Measurements from ENCODE around the gene SUN1. TPM values are rescaled to one million over a fixed set of nuclear protein-coding genes. Genes with fewer than 3 reads are reported as not detected.
"Not testable (repeated sequence)": the region's sequence is repeated elsewhere in the genome, so short reads cannot be mapped to it uniquely, and the experiment has no call there.

SUN1 gene
- total and polyA plus RNA-seq, 2 donors (not counting 1 experiment from before 2014, with no cell fraction given): 198 to 254 TPM

DNA sequence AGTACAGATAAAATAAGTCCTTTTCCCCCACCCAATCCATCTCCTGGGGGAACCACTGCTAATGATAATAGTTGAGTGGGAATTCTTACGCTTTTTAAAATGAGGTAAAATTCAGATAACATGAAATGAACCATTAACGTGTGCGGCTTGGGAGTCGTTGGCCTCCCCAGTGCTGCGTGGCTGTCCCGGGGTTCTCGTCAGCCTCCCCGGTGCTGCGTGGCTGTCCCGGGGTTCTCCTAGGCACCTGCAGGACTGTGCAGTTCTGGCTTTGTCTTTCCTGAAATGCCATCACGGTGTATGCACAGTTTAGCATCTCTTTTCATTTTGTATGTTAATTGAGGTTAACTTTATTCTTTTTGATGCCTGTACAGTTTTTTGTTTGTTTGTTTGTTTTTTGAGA, 13.5 kb downstream of the SUN1 start:
- no peak for ATAC-seq (ENCODE audit: low read depth)
- no peak overlapping the region for H2AFZ ChIP-seq (ENCODE audit: insufficient read depth, low read depth, low read length, poor library complexity, severe bottlenecking)

DNA sequence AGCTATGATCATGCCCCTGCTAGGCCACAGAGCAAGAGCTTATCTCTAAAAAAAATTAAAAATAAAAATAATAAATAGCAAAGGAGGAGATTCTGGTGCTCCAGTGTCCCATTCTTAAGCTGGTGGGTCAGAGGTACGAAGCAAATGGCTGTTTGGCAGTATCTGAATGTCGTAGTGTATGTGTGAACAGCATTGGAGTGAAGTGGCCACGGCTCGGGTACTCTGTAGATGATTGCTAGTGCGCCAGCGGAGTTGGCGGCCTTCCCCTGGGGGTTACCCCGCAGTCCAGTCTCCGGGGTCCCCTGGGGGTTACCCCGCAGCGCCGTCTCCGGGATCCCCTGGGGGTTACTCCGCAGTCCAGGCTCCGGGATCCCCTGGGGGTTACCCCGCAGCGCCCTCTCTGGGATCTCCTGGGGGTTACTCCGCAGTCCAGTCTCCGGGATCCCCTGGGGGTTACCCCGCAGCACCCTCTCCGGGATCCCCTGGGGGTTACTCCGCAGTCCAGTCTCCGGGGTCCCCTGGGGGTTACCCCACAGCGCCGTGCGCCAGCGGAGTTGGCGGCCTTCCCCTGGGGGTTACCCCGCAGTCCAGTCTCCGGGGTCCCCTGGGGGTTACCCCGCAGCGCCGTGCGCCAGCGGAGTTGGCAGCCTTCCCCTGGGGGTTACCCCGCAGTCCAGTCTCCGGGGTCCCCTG, 14.8 kb downstream of the SUN1 start:
- H3K4me3 Mint-ChIP-seq; H3K27me3 Mint-ChIP-seq; H3K9ac ChIP-seq (ENCODE audit: low read length); POLR2A ChIA-PET; H3K4me3 ChIP-seq (ENCODE audit: control extremely low read depth in 1 of 5, extremely low read depth in 1 of 5, insufficient read depth in 1 of 5, low read depth in 2 of 5, low read length in 4 of 5); ATAC-seq (ENCODE audit: low read depth); H3K9me3 ChIP-seq (ENCODE audit: control extremely low read depth in 1 of 3, control insufficient read depth in 2 of 3, insufficient read depth in 1 of 3, low read length in 2 of 3); H2AFZ ChIP-seq (ENCODE audit: insufficient read depth, low read depth, low read length, poor library complexity, severe bottlenecking); H3K9me3 Mint-ChIP-seq (ENCODE audit: insufficient read depth); H4K20me1 ChIP-seq (ENCODE audit: control insufficient read depth, insufficient read depth, low read length, poor library complexity, severe bottlenecking); intact Hi-C loops (cut with micrococcal nuclease); H3K4me2 ChIP-seq (replicated peaks; ENCODE audit: low read depth, low read length, poor library complexity, severe bottlenecking); H3K27me3 ChIP-seq (replicated peaks in 1 of 4; ENCODE audit: control extremely low read depth in 1 of 4, control insufficient read depth in 3 of 4, insufficient read depth in 4 of 4, low read length in 3 of 4); H3K27ac Mint-ChIP-seq; H3K27ac ChIP-seq (ENCODE audit: low read length in 2 of 2); H3K4me1 ChIP-seq (ENCODE audit: control insufficient read depth in 2 of 2, insufficient read depth in 2 of 2, low read length in 2 of 2); DNase-seq; H3K4me1 Mint-ChIP-seq: not testable (repeated sequence)
- CTCF ChIA-PET: interaction anchor here (1.0 kb wide), 1 partner anchor 30 kb away, joined by 3 read pairs; no protein-coding TSS in a partner anchor
- peaks cover 3 to 62% of the 10 kb centered on the region in 2 experiments for H3K36me3 ChIP-seq (replicated peaks in 1 of 2; ENCODE audit: control extremely low read depth in 1 of 2, control insufficient read depth in 1 of 2, extremely low read depth in 1 of 2, insufficient read depth in 2 of 2, low read length in 1 of 2)
- 96% methylated on average over 9 of the region's 37 CpGs for WGBS (ENCODE audit: insufficient coverage)
- H3K79me2 ChIP-seq (ENCODE audit: control insufficient read depth, insufficient read depth, low read length): peaks cover 31% of the 10 kb centered on the region

More for the DNA sequence above, 13.5 kb downstream of the SUN1 start:
- H3K9ac ChIP-seq (ENCODE audit: low read length): no peak overlapping the region
- Mint-ChIP-seq H3K9me3 (ENCODE audit: insufficient read depth) (no peaks in the 10 kb centered on the region), H3K4me3 (no peak overlapping the region), H3K27me3 (no peaks in the 10 kb centered on the region), H3K4me1 (no peaks in the 10 kb centered on the region), H3K27ac (no peak overlapping the region)
- H3K4me1 ChIP-seq (ENCODE audit: control insufficient read depth in 2 of 2, insufficient read depth in 2 of 2, low read length in 2 of 2): no peaks in the 10 kb centered on the region
- peaks cover under 1% of the 10 kb centered on the region for H4K20me1 ChIP-seq (ENCODE audit: control insufficient read depth, insufficient read depth, low read length, poor library complexity, severe bottlenecking)
- no peak overlapping the region for H3K27ac ChIP-seq (ENCODE audit: low read length in 2 of 2)
- peaks cover 0 to 8% (median 0%) of the 10 kb centered on the region in 3 donors for H3K9me3 ChIP-seq (ENCODE audit: control extremely low read depth in 1 of 3, control insufficient read depth in 2 of 3, insufficient read depth in 1 of 3, low read length in 2 of 3)
- no peaks in the 10 kb centered on the region for H3K27me3 ChIP-seq (replicated peaks in 1 of 4; ENCODE audit: control extremely low read depth in 1 of 4, control insufficient read depth in 3 of 4, insufficient read depth in 4 of 4, low read length in 3 of 4)
- no peak for TF ChIP-seq EZH2 (IDR thresholded peaks at IDR 0.05; ENCODE audit: borderline replicate concordance, insufficient read depth, low read depth, low read length, poor library complexity, severe bottlenecking)
- TF ChIP-seq, protein P1, sequence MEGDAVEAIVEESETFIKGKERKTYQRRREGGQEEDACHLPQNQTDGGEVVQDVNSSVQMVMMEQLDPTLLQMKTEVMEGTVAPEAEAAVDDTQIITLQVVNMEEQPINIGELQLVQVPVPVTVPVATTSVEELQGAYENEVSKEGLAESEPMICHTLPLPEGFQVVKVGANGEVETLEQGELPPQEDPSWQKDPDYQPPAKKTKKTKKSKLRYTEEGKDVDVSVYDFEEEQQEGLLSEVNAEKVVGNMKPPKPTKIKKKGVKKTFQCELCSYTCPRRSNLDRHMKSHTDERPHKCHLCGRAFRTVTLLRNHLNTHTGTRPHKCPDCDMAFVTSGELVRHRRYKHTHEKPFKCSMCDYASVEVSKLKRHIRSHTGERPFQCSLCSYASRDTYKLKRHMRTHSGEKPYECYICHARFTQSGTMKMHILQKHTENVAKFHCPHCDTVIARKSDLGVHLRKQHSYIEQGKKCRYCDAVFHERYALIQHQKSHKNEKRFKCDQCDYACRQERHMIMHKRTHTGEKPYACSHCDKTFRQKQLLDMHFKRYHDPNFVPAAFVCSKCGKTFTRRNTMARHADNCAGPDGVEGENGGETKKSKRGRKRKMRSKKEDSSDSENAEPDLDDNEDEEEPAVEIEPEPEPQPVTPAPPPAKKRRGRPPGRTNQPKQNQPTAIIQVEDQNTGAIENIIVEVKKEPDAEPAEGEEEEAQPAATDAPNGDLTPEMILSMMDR (IDR thresholded peaks at IDR 0.05): no peak
- H3K79me2 ChIP-seq (ENCODE audit: control insufficient read depth, insufficient read depth, low read length): peaks cover 36% of the 10 kb centered on the region
- no peak for DNase-seq
- POLR2A ChIA-PET: no interaction called here
- intact Hi-C loops (cut with micrococcal nuclease): no loop called here
- H3K36me3 ChIP-seq (replicated peaks in 1 of 2; ENCODE audit: control extremely low read depth in 1 of 2, control insufficient read depth in 1 of 2, extremely low read depth in 1 of 2, insufficient read depth in 2 of 2, low read length in 1 of 2): peaks cover 0 to 52% of the 10 kb centered on the region in 2 experiments
- CTCF ChIA-PET: no interaction called here
- 98% methylated on average over 10 of the region's 11 CpGs for WGBS (ENCODE audit: insufficient coverage)
- no peak overlapping the region for H3K4me3 ChIP-seq (ENCODE audit: control extremely low read depth in 1 of 5, extremely low read depth in 1 of 5, insufficient read depth in 1 of 5, low read depth in 2 of 5, low read length in 4 of 5)
- H3K4me2 ChIP-seq (replicated peaks; ENCODE audit: low read depth, low read length, poor library complexity, severe bottlenecking): no peak overlapping the region

DNA sequence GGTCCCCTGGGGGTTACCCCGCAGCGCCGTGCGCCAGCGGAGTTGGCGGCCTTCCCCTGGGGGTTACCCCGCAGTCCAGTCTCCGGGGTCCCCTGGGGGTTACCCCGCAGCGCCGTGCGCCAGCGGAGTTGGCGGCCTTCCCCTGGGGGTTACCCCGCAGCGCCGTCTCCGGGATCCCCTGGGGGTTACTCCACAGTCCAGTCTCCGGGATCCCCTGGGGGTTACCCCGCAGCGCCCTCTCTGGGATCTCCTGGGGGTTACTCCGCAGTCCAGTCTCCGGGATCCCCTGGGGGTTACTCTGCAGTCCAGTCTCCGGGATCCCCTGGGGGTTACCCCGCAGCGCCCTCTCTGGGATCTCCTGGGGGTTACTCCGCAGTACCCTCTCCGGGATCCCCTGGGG, 15.5 kb downstream of the SUN1 start:
- ATAC-seq (ENCODE audit: low read depth); H2AFZ ChIP-seq (ENCODE audit: insufficient read depth, low read depth, low read length, poor library complexity, severe bottlenecking); H3K4me1 ChIP-seq (ENCODE audit: control insufficient read depth in 2 of 2, insufficient read depth in 2 of 2, low read length in 2 of 2); H3K4me3 ChIP-seq (ENCODE audit: control extremely low read depth in 1 of 5, extremely low read depth in 1 of 5, insufficient read depth in 1 of 5, low read depth in 2 of 5, low read length in 4 of 5); POLR2A ChIA-PET; intact Hi-C loops (cut with micrococcal nuclease); H3K4me3 Mint-ChIP-seq; DNase-seq; H3K9ac ChIP-seq (ENCODE audit: low read length); H3K27ac ChIP-seq (ENCODE audit: low read length in 2 of 2); CTCF ChIA-PET; H3K27me3 Mint-ChIP-seq; H3K27ac Mint-ChIP-seq; H3K9me3 Mint-ChIP-seq (ENCODE audit: insufficient read depth); H4K20me1 ChIP-seq (ENCODE audit: control insufficient read depth, insufficient read depth, low read length, poor library complexity, severe bottlenecking); H3K4me2 ChIP-seq (replicated peaks; ENCODE audit: low read depth, low read length, poor library complexity, severe bottlenecking); H3K9me3 ChIP-seq (ENCODE audit: control extremely low read depth in 1 of 3, control insufficient read depth in 2 of 3, insufficient read depth in 1 of 3, low read length in 2 of 3); H3K4me1 Mint-ChIP-seq; H3K27me3 ChIP-seq (replicated peaks in 1 of 4; ENCODE audit: control extremely low read depth in 1 of 4, control insufficient read depth in 3 of 4, insufficient read depth in 4 of 4, low read length in 3 of 4): not testable (repeated sequence)
- peaks cover 27% of the 10 kb centered on the region for H3K79me2 ChIP-seq (ENCODE audit: control insufficient read depth, insufficient read depth, low read length)
- WGBS (ENCODE audit: insufficient coverage): 90% methylated on average over 16 of the region's 28 CpGs
- H3K36me3 ChIP-seq (replicated peaks in 1 of 2; ENCODE audit: control extremely low read depth in 1 of 2, control insufficient read depth in 1 of 2, extremely low read depth in 1 of 2, insufficient read depth in 2 of 2, low read length in 1 of 2): peaks cover 3 to 62% of the 10 kb centered on the region in 2 experiments
